Measurements from ENCODE around the gene ACRBP.

- TF ChIP-seq EP300 (IDR thresholded peaks at IDR 0.05) (no peak), CTCF (IDR thresholded peaks at IDR 0.05) (no peak), POLR2AphosphoS5 (IDR thresholded peaks at IDR 0.05) (no peak)
These were observed 38.6 kb upstream of the ACRBP start for GRCh38 chr12:6685814-6686213.

Measured in suprapubic skin (tissue), 4 donors.